RWPE2 (cell line): ENCODE measurements around the gene RNLS.

ENCODE experiments used
- ATAC-seq: fragments of 200-7000 bp; cut with Tn5 transposase; 3 replicates; pipeline ENCODE4 v1.9.1; 2021; ENCODE audit warnings: low read depth
- DNase-seq: peaks from one replicate; pipeline ENCODE4 v3.0.0-alpha.2; 2020; ENCODE audit warnings: low spot score
- H3K27ac ChIP-seq: fragments of 450-650 bp; 2 replicates; pipeline ENCODE4 v1.5.1; 2017; ENCODE audit warnings: mild to moderate bottlenecking; ENCODE audit not compliant: poor library complexity, severe bottlenecking
- H3K27me3 ChIP-seq: fragments of 250-450 bp; sonication (Bioruptor Pico); 2 replicates; pipeline ENCODE4 v1.5.1; 2021; ENCODE audit warnings: mild to moderate bottlenecking, moderate library complexity; ENCODE audit not compliant: insufficient read depth, poor library complexity, severe bottlenecking
- H3K36me3 ChIP-seq: fragments of 250-450 bp; sonication (Bioruptor Pico); 2 replicates; pipeline ENCODE4 v1.5.1; 2020; ENCODE audit warnings: low read depth, mild to moderate bottlenecking, moderate library complexity
- H3K4me1 ChIP-seq: fragments of 250-450 bp; sonication (Bioruptor Pico); 2 replicates; pipeline ENCODE4 v1.5.1; 2021; ENCODE audit warnings: mild to moderate bottlenecking, moderate library complexity; ENCODE audit not compliant: insufficient read depth, poor library complexity, severe bottlenecking
- H3K4me3 ChIP-seq: fragments of 250-450 bp; sonication (Bioruptor Pico); 2 replicates; pipeline ENCODE4 v1.5.1; 2021; ENCODE audit warnings: mild to moderate bottlenecking, moderate library complexity; ENCODE audit not compliant: severe bottlenecking
- H3K9me3 ChIP-seq: fragments of 250-450 bp; sonication (Bioruptor Pico); 2 replicates; pipeline ENCODE4 v1.5.1; 2021; ENCODE audit warnings: mild to moderate bottlenecking, moderate library complexity; ENCODE audit not compliant: severe bottlenecking
- CTCF ChIP-seq: fragments of 450-650 bp; IDR thresholded peaks from one replicate; pipeline ENCODE4 v1.5.1; 2017; ENCODE audit warnings: mild to moderate bottlenecking, moderate library complexity; ENCODE audit not compliant: poor library complexity, severe bottlenecking

The RNLS gene

GRCh38 chr10:88236121-88236743 lies 346.9 kb downstream of the RNLS start:
- no peaks in the 10 kb centered on the region for H3K36me3 ChIP-seq
- no peak for DNase-seq

GRCh38 chr10:88234297-88234696 lies 348.8 kb downstream of the RNLS start:
- Histone ChIP-seq H3K4me3 (no peak overlapping the region), H3K9me3 (no peaks in the 10 kb centered on the region), H3K4me1 (no peaks in the 10 kb centered on the region), H3K27me3 (no peaks in the 10 kb centered on the region), H3K36me3 (no peaks in the 10 kb centered on the region), H3K27ac (no peak overlapping the region)
- DNase-seq (no peak), ATAC-seq (no peak)
- no peak for TF ChIP-seq CTCF

More at GRCh38 chr10:88236121-88236743, 346.9 kb downstream of the RNLS start:
- no peaks in the 10 kb centered on the region for H3K9me3 ChIP-seq
- TF ChIP-seq CTCF, result no peak
- H3K27ac ChIP-seq, result no peak overlapping the region
- H3K4me3 ChIP-seq, result no peak overlapping the region
- no peak for ATAC-seq
- H3K4me1 ChIP-seq, result no peaks in the 10 kb centered on the region
- H3K27me3 ChIP-seq, result no peaks in the 10 kb centered on the region

- DNase-seq, result no peak
- Histone ChIP-seq H3K4me1 (no peaks in the 10 kb centered on the region), H3K36me3 (no peaks in the 10 kb centered on the region), H3K27ac (no peak overlapping the region), H3K27me3 (no peaks in the 10 kb centered on the region), H3K9me3 (no peaks in the 10 kb centered on the region), H3K4me3 (no peak overlapping the region)
- no peak for TF ChIP-seq CTCF
- no peak for ATAC-seq
Observed at GRCh38 chr10:88233870-88234269, 349.2 kb downstream of the RNLS start.

- Histone ChIP-seq H3K4me3 (no peak overlapping the region), H3K36me3 (no peaks in the 10 kb centered on the region), H3K27me3 (no peaks in the 10 kb centered on the region), H3K4me1 (no peaks in the 10 kb centered on the region), H3K9me3 (no peaks in the 10 kb centered on the region), H3K27ac (no peak overlapping the region)
- no peak for TF ChIP-seq CTCF
- ATAC-seq (no peak), DNase-seq (no peak)
Observed at GRCh38 chr10:88232983-88233543, 350.1 kb downstream of the RNLS start.
